WTC11 (cell line): Measurements from ENCODE around the gene PLBD2. TPM values are rescaled to one million over a fixed set of nuclear protein-coding genes. Genes with fewer than 3 reads are reported as not detected.

ENCODE experiments used
- ATAC-seq: fragments of 200-7000 bp; cut with Tn5 transposase; 2 replicates; pipeline ENCODE4 v1.10.0; 2021; ENCODE audit warnings: mild to moderate bottlenecking, moderate library complexity
- CTCF ChIA-PET: fragments of 300-600 bp; sonication (Branson Sonifier 250); formaldehyde crosslinking; loops from one replicate; lab custom pipeline; 2021; ENCODE audit warnings: antibody characterized with exemption; lab: Charles Lee
- POLR2A ChIA-PET: fragments of 350-600 bp; sonication (Branson Sonifier 250); formaldehyde crosslinking; loops from one replicate; lab custom pipeline; 2021; ENCODE audit warnings: antibody characterized with exemption; lab: Charles Lee
- DNase-seq: peaks from one replicate; pipeline ENCODE4 v3.0.0; 2021; ENCODE audit warnings: low spot score
- H3K27ac Mint-ChIP-seq: 2 replicates; pipeline ENCODE4 v1.8.0; 2021; ENCODE audit warnings: mixed read lengths
- H3K27me3 Mint-ChIP-seq: 2 replicates; pipeline ENCODE4 v1.8.0; 2021; ENCODE audit warnings: low read depth, mild to moderate bottlenecking, moderate library complexity, mixed read lengths
- H3K36me3 Mint-ChIP-seq: 2 replicates; pipeline ENCODE4 v1.8.0; 2021; ENCODE audit warnings: mixed read lengths
- H3K4me1 Mint-ChIP-seq: 2 replicates; pipeline ENCODE4 v1.8.0; 2022; ENCODE audit warnings: mixed read lengths
- H3K4me3 Mint-ChIP-seq: 2 replicates; pipeline ENCODE4 v1.8.0; 2021; ENCODE audit warnings: mild to moderate bottlenecking, moderate library complexity, mixed read lengths
- H3K9me3 Mint-ChIP-seq: 2 replicates; pipeline ENCODE4 v1.8.0; 2021; ENCODE audit warnings: mixed read lengths
- ELF4 ChIP-seq: sonication (generic); formaldehyde crosslinking; IDR thresholded peaks from 2 replicates; pipeline ENCODE4 v1.8.1; 2022; ENCODE audit warnings: low read depth, mild to moderate bottlenecking, moderate library complexity, missing genetic modification reagents
- ESRRA ChIP-seq: sonication (generic); formaldehyde crosslinking; IDR thresholded peaks from 2 replicates; pipeline ENCODE4 v1.8.1; 2022; ENCODE audit warnings: mild to moderate bottlenecking, missing genetic modification reagents, borderline replicate concordance
- ETV6 ChIP-seq: sonication (generic); formaldehyde crosslinking; IDR thresholded peaks from 2 replicates; pipeline ENCODE4 v1.8.1; 2022; ENCODE audit warnings: mild to moderate bottlenecking, missing genetic modification reagents
- GABPB1 ChIP-seq: sonication (generic); formaldehyde crosslinking; IDR thresholded peaks from 2 replicates; pipeline ENCODE4 v1.8.1; 2023; ENCODE audit warnings: mild to moderate bottlenecking, missing genetic modification reagents
- GTF2I ChIP-seq: fragments of 250-450 bp; sonication (Bioruptor Pico); conservative IDR thresholded peaks from 2 replicates; pipeline ENCODE4 v1.4.0; 2021; ENCODE audit warnings: mild to moderate bottlenecking
- JUN ChIP-seq: sonication (generic); formaldehyde crosslinking; IDR thresholded peaks from 2 replicates; pipeline ENCODE4 v1.8.0; 2023; ENCODE audit warnings: mild to moderate bottlenecking, missing genetic modification reagents
- MAX ChIP-seq: sonication (generic); formaldehyde crosslinking; IDR thresholded peaks from 2 replicates; pipeline ENCODE4 v1.8.0; 2022; ENCODE audit warnings: mild to moderate bottlenecking, missing genetic modification reagents
- RORB ChIP-seq: fragments of 250-450 bp; sonication (Bioruptor Pico); IDR thresholded peaks from 2 replicates; pipeline ENCODE4 v1.9.0; 2021; ENCODE audit warnings: mild to moderate bottlenecking
- TP53 ChIP-seq: sonication (generic); formaldehyde crosslinking; IDR thresholded peaks from 2 replicates; pipeline ENCODE4 v1.8.1; 2023; ENCODE audit warnings: mild to moderate bottlenecking, missing genetic modification reagents
- ZBTB21 ChIP-seq: sonication (generic); formaldehyde crosslinking; IDR thresholded peaks from 2 replicates; pipeline ENCODE4 v1.8.1; 2023; ENCODE audit warnings: mild to moderate bottlenecking, missing genetic modification reagents, borderline replicate concordance
- ZNF532 ChIP-seq: fragments of 250-450 bp; sonication (Bioruptor Pico); IDR thresholded peaks from 2 replicates; pipeline ENCODE4 v1.9.0; 2021; ENCODE audit warnings: mild to moderate bottlenecking, borderline replicate concordance
- total RNA-seq: library from RNA; stranded (reverse); gene quantifications from 3 replicates; pipeline ENCODE4 v1.2.3, GENCODE V29; 2021
- TF ChIP-seq, protein P1 (sequence below): sonication (generic); formaldehyde crosslinking; IDR thresholded peaks from 2 replicates; pipeline ENCODE4 v1.8.0; 2022; ENCODE audit warnings: missing genetic modification reagents
- TF ChIP-seq, protein P2 (sequence below): sonication (generic); formaldehyde crosslinking; conservative IDR thresholded peaks from 2 replicates; pipeline ENCODE4 v1.8.1; 2023; ENCODE audit warnings: mild to moderate bottlenecking, low read depth, missing genetic modification reagents, moderate library complexity
- TF ChIP-seq, protein P3 (sequence below): sonication (generic); formaldehyde crosslinking; IDR thresholded peaks from 2 replicates; pipeline ENCODE4 v1.8.0; 2023; ENCODE audit warnings: missing genetic modification reagents

The PLBD2 gene
- total RNA-seq, 1 experiment from 2014 or later, result 34.8 TPM

DNA sequence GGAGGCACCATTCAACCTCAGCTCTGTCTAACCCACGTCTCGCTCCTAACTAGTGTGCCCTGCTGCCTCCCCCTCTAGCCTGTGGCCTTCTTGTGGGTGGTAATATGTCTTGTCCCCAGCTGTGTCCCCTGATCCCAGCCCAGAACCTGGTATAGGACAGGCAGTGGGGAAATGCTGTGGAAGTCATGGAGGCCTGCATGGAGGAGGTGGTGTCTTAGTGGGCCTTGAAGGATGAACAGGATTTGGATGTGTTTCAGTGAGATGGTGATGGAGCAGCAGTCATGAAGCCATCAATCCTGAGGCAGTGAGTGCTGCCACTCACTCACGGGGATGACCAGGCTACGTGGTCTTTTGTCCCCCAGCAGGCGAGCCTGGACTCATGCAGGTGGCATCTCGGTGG is 13.4 kb downstream of the PLBD2 start (continued):
- TF ChIP-seq, protein P1, sequence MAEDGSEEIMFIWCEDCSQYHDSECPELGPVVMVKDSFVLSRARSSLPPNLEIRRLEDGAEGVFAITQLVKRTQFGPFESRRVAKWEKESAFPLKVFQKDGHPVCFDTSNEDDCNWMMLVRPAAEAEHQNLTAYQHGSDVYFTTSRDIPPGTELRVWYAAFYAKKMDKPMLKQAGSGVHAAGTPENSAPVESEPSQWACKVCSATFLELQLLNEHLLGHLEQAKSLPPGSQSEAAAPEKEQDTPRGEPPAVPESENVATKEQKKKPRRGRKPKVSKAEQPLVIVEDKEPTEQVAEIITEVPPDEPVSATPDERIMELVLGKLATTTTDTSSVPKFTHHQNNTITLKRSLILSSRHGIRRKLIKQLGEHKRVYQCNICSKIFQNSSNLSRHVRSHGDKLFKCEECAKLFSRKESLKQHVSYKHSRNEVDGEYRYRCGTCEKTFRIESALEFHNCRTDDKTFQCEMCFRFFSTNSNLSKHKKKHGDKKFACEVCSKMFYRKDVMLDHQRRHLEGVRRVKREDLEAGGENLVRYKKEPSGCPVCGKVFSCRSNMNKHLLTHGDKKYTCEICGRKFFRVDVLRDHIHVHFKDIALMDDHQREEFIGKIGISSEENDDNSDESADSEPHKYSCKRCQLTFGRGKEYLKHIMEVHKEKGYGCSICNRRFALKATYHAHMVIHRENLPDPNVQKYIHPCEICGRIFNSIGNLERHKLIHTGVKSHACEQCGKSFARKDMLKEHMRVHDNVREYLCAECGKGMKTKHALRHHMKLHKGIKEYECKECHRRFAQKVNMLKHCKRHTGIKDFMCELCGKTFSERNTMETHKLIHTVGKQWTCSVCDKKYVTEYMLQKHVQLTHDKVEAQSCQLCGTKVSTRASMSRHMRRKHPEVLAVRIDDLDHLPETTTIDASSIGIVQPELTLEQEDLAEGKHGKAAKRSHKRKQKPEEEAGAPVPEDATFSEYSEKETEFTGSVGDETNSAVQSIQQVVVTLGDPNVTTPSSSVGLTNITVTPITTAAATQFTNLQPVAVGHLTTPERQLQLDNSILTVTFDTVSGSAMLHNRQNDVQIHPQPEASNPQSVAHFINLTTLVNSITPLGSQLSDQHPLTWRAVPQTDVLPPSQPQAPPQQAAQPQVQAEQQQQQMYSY (CRISPR knock-in tag), result no peak
- no peak for TF ChIP-seq ELF4
- TF ChIP-seq, all 79 proteins: peak for 0

DNA sequence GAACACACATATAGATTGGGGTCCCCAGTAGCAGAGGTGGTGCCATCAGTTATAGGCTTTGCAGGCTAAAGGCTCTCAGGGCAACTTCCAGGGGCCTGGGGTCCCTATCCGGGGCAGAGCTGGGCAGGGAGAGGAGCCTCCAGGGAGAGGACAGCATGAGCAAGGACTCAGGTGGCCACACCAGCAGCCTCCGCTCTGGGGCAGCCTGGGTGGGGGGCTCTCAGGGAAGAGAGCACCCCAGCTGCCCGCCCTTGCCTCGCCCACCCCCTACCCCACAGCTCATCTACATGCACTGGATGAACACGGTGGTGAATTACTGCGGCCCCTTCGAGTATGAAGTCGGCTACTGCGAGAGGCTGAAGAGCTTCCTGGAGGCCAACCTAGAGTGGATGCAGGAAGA is 14.0 kb downstream of the PLBD2 start:
- no peak overlapping the region for H3K4me3 Mint-ChIP-seq
- CTCF ChIA-PET, result no interaction called here
- H3K36me3 Mint-ChIP-seq, result peaks cover 19% of the 10 kb centered on the region
- H3K4me1 Mint-ChIP-seq, result no peaks in the 10 kb centered on the region
- POLR2A ChIA-PET, result no interaction called here
- no peak for ATAC-seq
- no peak overlapping the region for H3K27ac Mint-ChIP-seq
- no peak for DNase-seq
- H3K9me3 Mint-ChIP-seq, result no peaks in the 10 kb centered on the region
- H3K27me3 Mint-ChIP-seq, result no peaks in the 10 kb centered on the region
- TF ChIP-seq JUN (no peak), GABPB1 (no peak), ETV6 (CRISPR knock-in tag) (no peak), GTF2I (CRISPR knock-in tag) (no peak), ESRRA (no peak), MAX (CRISPR knock-in tag) (no peak), TP53 (CRISPR knock-in tag) (no peak), ZBTB21 (CRISPR knock-in tag) (no peak), RORB (CRISPR knock-in tag) (no peak), ZNF532 (CRISPR knock-in tag) (no peak)
- TF ChIP-seq, protein P2, sequence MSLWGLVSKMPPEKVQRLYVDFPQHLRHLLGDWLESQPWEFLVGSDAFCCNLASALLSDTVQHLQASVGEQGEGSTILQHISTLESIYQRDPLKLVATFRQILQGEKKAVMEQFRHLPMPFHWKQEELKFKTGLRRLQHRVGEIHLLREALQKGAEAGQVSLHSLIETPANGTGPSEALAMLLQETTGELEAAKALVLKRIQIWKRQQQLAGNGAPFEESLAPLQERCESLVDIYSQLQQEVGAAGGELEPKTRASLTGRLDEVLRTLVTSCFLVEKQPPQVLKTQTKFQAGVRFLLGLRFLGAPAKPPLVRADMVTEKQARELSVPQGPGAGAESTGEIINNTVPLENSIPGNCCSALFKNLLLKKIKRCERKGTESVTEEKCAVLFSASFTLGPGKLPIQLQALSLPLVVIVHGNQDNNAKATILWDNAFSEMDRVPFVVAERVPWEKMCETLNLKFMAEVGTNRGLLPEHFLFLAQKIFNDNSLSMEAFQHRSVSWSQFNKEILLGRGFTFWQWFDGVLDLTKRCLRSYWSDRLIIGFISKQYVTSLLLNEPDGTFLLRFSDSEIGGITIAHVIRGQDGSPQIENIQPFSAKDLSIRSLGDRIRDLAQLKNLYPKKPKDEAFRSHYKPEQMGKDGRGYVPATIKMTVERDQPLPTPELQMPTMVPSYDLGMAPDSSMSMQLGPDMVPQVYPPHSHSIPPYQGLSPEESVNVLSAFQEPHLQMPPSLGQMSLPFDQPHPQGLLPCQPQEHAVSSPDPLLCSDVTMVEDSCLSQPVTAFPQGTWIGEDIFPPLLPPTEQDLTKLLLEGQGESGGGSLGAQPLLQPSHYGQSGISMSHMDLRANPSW (CRISPR knock-in tag), result no peak
- TF ChIP-seq, protein P3, sequence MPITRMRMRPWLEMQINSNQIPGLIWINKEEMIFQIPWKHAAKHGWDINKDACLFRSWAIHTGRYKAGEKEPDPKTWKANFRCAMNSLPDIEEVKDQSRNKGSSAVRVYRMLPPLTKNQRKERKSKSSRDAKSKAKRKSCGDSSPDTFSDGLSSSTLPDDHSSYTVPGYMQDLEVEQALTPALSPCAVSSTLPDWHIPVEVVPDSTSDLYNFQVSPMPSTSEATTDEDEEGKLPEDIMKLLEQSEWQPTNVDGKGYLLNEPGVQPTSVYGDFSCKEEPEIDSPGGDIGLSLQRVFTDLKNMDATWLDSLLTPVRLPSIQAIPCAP (CRISPR knock-in tag), result no peak
